Esophagus muscularis mucosa (tissue), 4 donors: Measurements from ENCODE around the gene RCBTB2. TPM values are rescaled to one million over a fixed set of nuclear protein-coding genes. Genes with fewer than 3 reads are reported as not detected.

Experiments used
- DNase-seq: peaks from one replicate; pipeline ENCODE4 v3.0.0-alpha.2; 2017; ENCODE audit errors: extremely low spot score
- H3K27ac ChIP-seq, 4 donors: fragments of 200-600 bp; sonication (generic); replicated peaks in 1 of 4; 1 replicate in 3 of 4; 2 replicates in 1 of 4; pipeline ENCODE4 v1.5.1; 2016 to 2019; ENCODE audit warnings: mild to moderate bottlenecking in 1 of 4
- H3K27me3 ChIP-seq, 4 donors: fragments of 200-600 bp; sonication (generic); one replicate each; pipeline versions ENCODE4 v1.5.1 to v1.6.0; 2016 to 2019
- H3K36me3 ChIP-seq, 4 donors: fragments of 200-600 bp; sonication (generic); one replicate each; pipeline ENCODE4 v1.5.1; 2016 to 2019
- H3K4me1 ChIP-seq, 4 donors: fragments of 200-600 bp; sonication (generic); one replicate each; pipeline ENCODE4 v1.5.1; 2016 to 2019
- H3K4me3 ChIP-seq, 4 donors: fragments of 200-600 bp; sonication (generic); 1 replicate in 2 of 4; 2 replicates in 2 of 4; pipeline ENCODE4 v1.5.1; 2016 to 2019; ENCODE audit warnings: mild to moderate bottlenecking in 4 of 4, moderate library complexity in 1 of 4
- H3K9me3 ChIP-seq, 4 donors: fragments of 200-600 bp; sonication (generic); 1 replicate in 3 of 4; 2 replicates in 1 of 4; pipeline ENCODE4 v1.5.1; 2016 to 2019
- EP300 ChIP-seq: sonication (generic); formaldehyde crosslinking; IDR thresholded peaks from one replicate; pipeline ENCODE4 v1.6.1; 2017; ENCODE audit warnings: antibody characterized with exemption
- POLR2A ChIP-seq: fragments of 450-650 bp; IDR thresholded peaks from one replicate; pipeline ENCODE4 v1.6.1; 2017; ENCODE audit warnings: antibody characterized with exemption, moderate library complexity, mild to moderate bottlenecking, low read depth
- POLR2AphosphoS5 ChIP-seq, 2 donors: sonication (generic); formaldehyde crosslinking; IDR thresholded peaks; one replicate each; pipeline ENCODE4 v1.6.1; 2017; ENCODE audit warnings: antibody characterized with exemption in 2 of 2
- WGBS: methylation state at CpG from one replicate; pipeline ENCODE4 v1.1.5; 2018; 5-methylcytosine and 5-hydroxymethylcytosine counted together
- intact Hi-C: fragments of 100-400 bp; cut with DNase I; formaldehyde crosslinking; loops from one replicate; pipeline ENCODE4 v1.15.1; 2023
- total RNA-seq, 4 donors: library from RNA; depleted of rRNA; stranded (reverse); fragments of >200 nt; gene quantifications; one replicate each; pipeline versions ENCODE4 v1.1.0 to v1.2.1, GENCODE V29; 2016
- TF ChIP-seq, protein P1 (sequence below), 3 experiments: fragments of 200-600 bp in 2 of 3; fragments of 450-650 bp in 1 of 3; sonication (generic) in 2 of 3; IDR thresholded peaks; one replicate each; pipeline ENCODE4 v1.5.1; 2017 to 2019; ENCODE audit warnings: antibody characterized with exemption in 3 of 3, mild to moderate bottlenecking in 2 of 3, moderate library complexity in 1 of 3

The RCBTB2 gene
- total RNA-seq, 4 donors from 2014 or later = 10.1 to 14.5 (median 11.0) TPM

DNA sequence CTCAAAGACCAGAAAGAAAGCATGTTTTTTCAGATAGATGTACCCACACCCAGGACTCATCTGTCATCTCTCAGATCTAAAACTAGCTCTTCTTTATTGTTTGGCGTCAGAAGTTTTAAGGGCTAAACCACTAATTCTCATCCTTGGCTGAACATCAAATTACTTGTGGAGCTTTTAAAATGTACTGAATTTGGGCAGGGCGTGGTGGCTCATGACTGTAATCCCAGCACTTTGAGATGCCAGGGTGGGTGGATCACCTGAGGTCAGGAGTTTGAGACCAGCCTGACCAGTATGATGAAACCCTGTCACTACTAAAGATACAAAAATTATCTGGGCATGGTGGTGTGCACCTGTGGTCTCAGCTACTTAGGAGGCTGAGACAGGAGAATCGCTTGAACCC is 47.4 kb downstream of the RCBTB2 start:
- no peak for DNase-seq

DNA sequence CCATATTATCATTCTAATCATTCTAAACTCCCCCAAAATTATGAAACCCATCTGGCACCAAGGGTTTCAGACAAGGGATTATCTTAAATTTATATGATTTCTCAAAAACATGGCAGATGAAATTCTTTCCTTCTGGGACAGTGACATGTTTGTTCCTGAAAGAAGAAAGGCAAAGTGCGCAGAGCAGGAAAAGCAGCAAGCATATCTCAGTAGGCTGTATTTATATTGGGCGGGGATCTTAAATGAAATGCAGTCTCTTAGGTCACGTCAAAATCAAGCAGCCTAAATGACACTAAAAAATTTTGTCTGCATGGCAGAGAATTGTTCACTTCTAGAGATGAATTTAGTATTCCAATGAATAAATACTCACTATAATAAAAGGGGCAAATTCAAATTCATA is 49.3 kb downstream of the RCBTB2 start:
- no peak overlapping the region for H3K27ac ChIP-seq
- intact Hi-C loops = no loop called here
- H3K9me3 ChIP-seq = no peaks in the 10 kb centered on the region
- WGBS = 98% methylated on average over 3 of the region's 3 CpGs
- H3K27me3 ChIP-seq = no peaks in the 10 kb centered on the region
- DNase-seq = no peak
- TF ChIP-seq, protein P1, sequence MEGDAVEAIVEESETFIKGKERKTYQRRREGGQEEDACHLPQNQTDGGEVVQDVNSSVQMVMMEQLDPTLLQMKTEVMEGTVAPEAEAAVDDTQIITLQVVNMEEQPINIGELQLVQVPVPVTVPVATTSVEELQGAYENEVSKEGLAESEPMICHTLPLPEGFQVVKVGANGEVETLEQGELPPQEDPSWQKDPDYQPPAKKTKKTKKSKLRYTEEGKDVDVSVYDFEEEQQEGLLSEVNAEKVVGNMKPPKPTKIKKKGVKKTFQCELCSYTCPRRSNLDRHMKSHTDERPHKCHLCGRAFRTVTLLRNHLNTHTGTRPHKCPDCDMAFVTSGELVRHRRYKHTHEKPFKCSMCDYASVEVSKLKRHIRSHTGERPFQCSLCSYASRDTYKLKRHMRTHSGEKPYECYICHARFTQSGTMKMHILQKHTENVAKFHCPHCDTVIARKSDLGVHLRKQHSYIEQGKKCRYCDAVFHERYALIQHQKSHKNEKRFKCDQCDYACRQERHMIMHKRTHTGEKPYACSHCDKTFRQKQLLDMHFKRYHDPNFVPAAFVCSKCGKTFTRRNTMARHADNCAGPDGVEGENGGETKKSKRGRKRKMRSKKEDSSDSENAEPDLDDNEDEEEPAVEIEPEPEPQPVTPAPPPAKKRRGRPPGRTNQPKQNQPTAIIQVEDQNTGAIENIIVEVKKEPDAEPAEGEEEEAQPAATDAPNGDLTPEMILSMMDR (IDR thresholded peaks at IDR 0.05) = no peak
- H3K4me1 ChIP-seq = no peaks in the 10 kb centered on the region
- H3K36me3 ChIP-seq = peaks cover 4 to 36% (median 12%) of the 10 kb centered on the region in 4 donors
- H3K4me3 ChIP-seq = no peak overlapping the region

More for the DNA sequence above, 47.4 kb downstream of the RCBTB2 start:
- Histone ChIP-seq H3K36me3 (peaks cover 0 to 18% (median 3%) of the 10 kb centered on the region in 4 donors), H3K27me3 (no peaks in the 10 kb centered on the region), H3K4me3 (no peak overlapping the region), H3K4me1 (no peaks in the 10 kb centered on the region), H3K27ac (no peak overlapping the region), H3K9me3 (no peaks in the 10 kb centered on the region)
- WGBS = 100% methylated on average over 3 of the region's 3 CpGs
- TF ChIP-seq, protein P1 (IDR thresholded peaks at IDR 0.05) = no peak
- TF ChIP-seq EP300 (no peak), POLR2A (no peak), POLR2AphosphoS5 (IDR thresholded peaks at IDR 0.05) (no peak)
- intact Hi-C loops = no loop called here

DNA sequence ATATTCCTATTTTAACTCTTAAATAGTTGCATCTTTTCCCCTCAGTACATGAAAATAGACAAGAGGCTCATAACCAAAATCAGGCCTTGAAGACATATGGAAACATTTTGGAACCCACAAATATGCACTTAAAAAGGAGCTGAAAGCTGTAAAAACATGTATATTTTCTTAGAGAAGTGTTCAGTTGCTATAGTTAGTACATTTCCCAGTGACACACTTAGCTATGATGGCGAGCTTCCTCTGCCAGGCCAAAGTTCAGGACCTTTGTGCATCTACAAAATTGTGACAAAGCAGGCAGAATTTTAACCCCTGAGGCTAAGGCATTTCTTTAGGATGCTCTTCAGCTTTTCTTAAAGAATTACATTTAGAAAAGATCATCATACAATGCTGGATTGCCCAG is 54.5 kb downstream of the RCBTB2 start:
- H3K9me3 ChIP-seq = no peaks in the 10 kb centered on the region
- H3K27me3 ChIP-seq = no peaks in the 10 kb centered on the region
- peaks cover 7 to 36% (median 14%) of the 10 kb centered on the region in 4 donors for H3K36me3 ChIP-seq
- no peak overlapping the region for H3K4me3 ChIP-seq
- TF ChIP-seq POLR2A = no peak
- TF ChIP-seq, protein P1 (IDR thresholded peaks at IDR 0.05) = no peak
- no peak for TF ChIP-seq POLR2AphosphoS5 (IDR thresholded peaks at IDR 0.05)
- no peak for TF ChIP-seq EP300
- no peak overlapping the region for H3K27ac ChIP-seq
- WGBS = 74% methylated on average over 1 of the region's 1 CpG
- no peak for DNase-seq
- no peaks in the 10 kb centered on the region for H3K4me1 ChIP-seq
- intact Hi-C loops = no loop called here

DNA sequence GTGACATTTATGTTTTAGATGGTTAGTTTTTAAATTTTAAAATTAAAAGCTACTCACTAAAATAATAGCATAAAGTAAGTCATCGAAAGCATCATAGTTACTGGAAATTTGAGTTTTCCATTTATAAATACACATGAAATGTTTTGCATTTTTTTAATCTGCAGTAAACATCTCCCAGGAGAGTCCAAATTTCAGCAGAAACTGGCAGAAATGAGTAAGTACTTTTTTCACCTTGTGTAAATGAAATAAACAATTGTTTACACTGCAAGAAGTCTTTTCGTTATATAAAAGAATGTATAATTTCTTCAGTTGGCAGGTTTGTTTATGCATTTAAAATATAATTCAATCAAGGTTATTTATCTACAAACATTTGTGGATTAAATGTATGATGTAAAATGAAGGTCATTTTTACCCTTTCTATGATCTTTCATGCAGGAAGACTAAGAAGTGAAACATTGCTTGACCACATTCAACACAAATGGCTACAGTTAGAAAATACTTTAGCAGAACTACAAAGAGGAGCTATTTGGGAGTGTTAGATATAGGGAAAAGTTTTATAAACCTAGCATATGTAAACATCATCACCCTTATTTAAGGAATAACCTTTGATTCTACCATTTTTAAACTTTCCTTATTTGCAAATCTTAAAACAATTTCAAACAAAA is 55.6 kb downstream of the RCBTB2 start:
- 88% methylated on average over 2 of the region's 2 CpGs for WGBS
- DNase-seq = no peak
- H3K4me1 ChIP-seq = no peaks in the 10 kb centered on the region
- intact Hi-C loops = no loop called here
- no peak overlapping the region for H3K27ac ChIP-seq
- no peak for TF ChIP-seq POLR2AphosphoS5 (IDR thresholded peaks at IDR 0.05)
- TF ChIP-seq POLR2A = no peak
- TF ChIP-seq, protein P1 (IDR thresholded peaks at IDR 0.05) = no peak
- TF ChIP-seq EP300 = no peak
- H3K4me3 ChIP-seq = no peak overlapping the region
- H3K27me3 ChIP-seq = no peaks in the 10 kb centered on the region
- H3K9me3 ChIP-seq = no peaks in the 10 kb centered on the region
- peaks cover 7 to 38% (median 17%) of the 10 kb centered on the region in 4 donors for H3K36me3 ChIP-seq

DNA sequence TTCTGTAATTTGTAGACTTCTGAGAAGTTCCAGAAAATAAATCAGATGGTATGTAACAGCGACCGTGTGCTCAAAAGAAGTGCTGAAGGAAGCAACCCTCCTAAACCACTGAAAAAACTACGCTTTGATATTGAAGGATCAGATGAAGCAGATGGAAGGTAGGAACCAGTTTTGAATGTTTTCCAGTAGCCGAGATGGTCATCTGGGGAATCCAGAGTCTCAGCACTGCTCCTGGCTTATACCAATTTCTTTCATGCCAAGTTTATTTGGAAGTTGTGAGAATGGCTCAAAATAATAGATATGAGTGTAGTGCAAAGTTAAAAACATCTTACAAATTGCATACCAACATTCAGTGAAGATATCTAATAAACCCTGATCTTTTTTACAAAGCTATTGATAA is 56.2 kb downstream of the RCBTB2 start:
- 51% methylated on average over 4 of the region's 4 CpGs for WGBS
- H3K4me3 ChIP-seq = no peak overlapping the region
- TF ChIP-seq POLR2AphosphoS5 (IDR thresholded peaks at IDR 0.05) = no peak
- TF ChIP-seq, protein P1 (IDR thresholded peaks at IDR 0.05) = no peak
- TF ChIP-seq EP300 = no peak
- no peak for TF ChIP-seq POLR2A
- peaks cover 7 to 40% (median 17%) of the 10 kb centered on the region in 4 donors for H3K36me3 ChIP-seq
- DNase-seq = no peak
- H3K27ac ChIP-seq = no peak overlapping the region
- H3K4me1 ChIP-seq = no peaks in the 10 kb centered on the region
- no peaks in the 10 kb centered on the region for H3K27me3 ChIP-seq
- no peaks in the 10 kb centered on the region for H3K9me3 ChIP-seq
- intact Hi-C loops = no loop called here
